HS-5 (cell line): Measurements from ENCODE around the gene HMGXB3.

Experiments
- DNase-seq: peaks from one replicate; pipeline ENCODE4 v3.0.0-alpha.2; 2012; ENCODE audit warnings: low read depth

HMGXB3 gene

DNA sequence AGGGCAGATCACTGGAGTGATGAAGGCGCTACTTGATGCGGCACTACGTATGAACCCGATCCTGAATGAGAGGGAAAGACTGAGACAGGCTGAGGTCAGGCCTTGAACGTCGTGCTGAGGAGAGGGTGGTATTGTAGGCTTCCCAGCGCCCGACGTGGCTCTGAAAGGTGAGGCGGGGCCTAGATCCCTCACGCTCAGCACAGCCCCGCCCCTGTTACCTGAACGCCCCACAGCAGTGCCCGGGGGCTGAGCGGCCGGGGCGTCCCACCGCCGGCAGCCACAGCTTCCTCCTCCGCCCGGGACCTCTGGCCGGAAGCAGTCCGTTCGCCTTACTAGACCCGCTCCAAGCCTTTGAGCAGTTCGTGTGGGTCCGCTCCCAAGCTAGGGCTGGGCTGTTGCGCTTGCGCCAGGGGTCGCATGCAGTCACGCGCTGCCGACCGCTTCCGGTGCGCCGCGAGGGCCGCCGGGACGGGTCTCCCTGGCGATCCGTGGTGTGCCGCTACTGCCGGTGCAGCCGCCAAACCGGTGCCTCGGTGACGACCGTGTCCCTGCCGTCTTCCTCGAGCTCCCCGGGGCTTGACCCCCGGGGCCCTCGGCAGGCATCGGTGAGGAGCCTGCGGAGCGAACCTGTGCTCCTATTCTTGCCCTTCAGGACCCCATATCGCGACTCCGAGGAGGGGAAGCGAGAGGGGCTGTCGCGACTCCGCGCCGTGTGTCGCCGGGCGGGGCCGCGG, at the start of gene HMGXB3, which contains the start of gene TIGD6:
Gene HMGXB3, plus strand, starts transcription at position 484 of the 734 bp plus-strand sequence. CDS start 4,114 bp downstream, outside the sequence.
Gene TIGD6, minus strand, starts transcription at position 399 of the 734 bp plus-strand sequence. CDS start 4,306 bp downstream, outside the sequence.
- peak; percentile 79 for DNase-seq

GRCh38 chr5:149951138-149951749, 49.3 kb upstream of the HMGXB3 start:
- no peak for DNase-seq

GRCh38 chr5:149953436-149954121, 47.0 kb upstream of the HMGXB3 start:
- no peak for DNase-seq

DNA sequence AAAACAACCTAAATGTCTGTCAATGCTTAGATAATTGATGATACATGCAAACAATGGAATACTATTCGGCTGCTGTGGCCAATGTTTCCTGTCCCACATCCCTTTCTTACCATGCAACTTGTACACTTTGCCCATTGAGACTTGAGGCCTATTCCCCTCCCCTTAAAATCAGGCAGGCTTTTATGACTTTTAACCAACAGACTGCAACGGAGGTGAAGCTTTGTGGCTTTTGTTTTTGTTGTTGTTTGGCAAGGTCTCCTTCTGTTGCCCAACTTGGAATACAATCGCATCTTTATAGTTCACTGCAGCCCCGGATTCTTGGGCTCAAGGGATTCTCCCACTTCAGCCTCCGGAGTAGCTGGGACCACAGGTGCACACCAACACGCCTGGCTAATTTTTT, 45.7 kb upstream of the HMGXB3 start:
- no peak for DNase-seq

- DNase-seq, result no peak
These were observed 43.9 kb upstream of the HMGXB3 start for GRCh38 chr5:149956685-149957084.

DNA sequence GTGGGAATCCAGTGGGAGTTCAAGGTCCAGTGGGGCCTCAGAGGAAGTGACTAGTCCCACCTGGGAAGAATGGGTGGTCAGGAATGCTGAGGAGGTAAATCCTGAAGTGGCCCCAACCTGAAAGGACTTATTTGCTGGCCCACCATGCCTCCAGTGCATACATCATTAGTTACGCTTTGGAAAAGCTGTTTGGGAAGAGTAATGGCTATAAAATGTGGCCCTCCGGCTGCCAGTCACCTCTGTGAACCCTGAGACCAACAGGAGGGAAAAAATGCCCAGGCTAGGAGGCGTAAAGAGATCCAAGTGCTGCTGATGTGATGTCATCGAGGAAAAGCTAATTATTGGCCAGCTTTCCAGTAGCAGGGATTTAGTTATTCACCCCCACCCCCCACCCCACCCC, 42.7 kb upstream of the HMGXB3 start:
- no peak for DNase-seq

DNA sequence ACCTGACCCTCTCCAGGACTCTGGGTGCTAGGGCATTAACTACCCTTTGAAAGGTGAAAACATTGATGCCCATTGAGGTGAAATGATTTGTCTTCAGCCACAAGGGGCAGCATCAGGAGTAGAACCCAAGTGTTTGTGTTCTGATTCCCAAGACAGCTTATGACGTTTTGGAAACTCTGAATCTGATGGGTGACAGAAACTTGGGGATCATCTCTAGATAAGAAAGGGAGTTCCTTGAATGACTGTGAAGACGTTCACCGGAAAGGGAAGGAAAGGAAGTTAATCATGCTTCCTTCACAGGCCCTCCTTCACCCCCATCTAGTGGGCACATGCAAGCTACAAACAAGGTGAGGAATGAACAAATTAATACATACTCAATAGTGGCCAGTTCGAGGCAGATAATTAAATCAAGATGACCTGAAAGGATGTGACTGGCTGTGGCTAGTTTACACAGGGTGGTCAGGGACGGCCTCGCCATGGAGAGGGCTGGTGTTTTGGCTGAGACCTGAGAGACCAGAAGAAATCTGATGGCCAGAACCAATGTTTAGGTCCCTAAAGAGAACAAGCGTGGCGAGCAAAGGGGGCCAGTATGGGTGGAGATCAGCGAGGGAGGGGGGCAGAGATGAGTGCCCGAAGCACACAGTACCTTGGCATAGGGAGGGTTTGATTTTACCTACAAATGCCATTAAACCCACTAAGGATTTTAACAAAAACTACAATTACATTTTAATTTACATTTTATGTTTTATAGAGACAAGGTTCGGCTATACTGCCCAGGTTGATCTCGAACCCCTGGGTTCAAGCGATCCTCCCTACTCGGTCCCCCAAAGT, 40.9 kb upstream of the HMGXB3 start:
- peak; percentile 68 for DNase-seq

GRCh38 chr5:149960272-149961185, 40.0 kb upstream of the HMGXB3 start, which contains the start of gene SLC26A2:
TSS of gene SLC26A2 (plus strand) at chr5:149960758. CDS start at chr5:149977653, 16,895 bp downstream.
- peak; percentile 90 for DNase-seq

DNA sequence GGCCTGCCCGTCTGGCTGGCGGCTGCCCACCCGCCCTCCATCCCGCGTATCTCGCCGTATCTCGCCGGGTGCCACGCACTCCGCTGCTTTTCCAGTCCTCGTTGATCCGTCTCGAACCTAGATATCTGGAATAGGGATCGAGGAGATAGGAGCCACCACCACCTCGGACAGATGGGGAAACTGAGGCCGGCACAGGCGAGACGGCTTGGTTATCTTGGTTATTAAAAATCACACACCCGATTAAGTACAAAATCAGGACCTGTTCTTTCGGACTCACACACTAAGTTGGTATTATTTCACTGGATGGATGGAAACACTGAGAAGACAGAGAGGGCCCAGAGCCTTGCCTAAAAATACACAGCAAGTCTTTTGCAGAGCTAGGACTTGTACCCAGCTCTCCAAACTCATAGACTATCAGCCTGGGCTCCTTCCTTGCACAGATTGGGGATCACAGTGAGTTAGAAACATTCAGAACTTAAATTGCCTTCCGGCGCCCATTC, 39.3 kb upstream of the HMGXB3 start:
- DNase-seq, result no peak

DNA sequence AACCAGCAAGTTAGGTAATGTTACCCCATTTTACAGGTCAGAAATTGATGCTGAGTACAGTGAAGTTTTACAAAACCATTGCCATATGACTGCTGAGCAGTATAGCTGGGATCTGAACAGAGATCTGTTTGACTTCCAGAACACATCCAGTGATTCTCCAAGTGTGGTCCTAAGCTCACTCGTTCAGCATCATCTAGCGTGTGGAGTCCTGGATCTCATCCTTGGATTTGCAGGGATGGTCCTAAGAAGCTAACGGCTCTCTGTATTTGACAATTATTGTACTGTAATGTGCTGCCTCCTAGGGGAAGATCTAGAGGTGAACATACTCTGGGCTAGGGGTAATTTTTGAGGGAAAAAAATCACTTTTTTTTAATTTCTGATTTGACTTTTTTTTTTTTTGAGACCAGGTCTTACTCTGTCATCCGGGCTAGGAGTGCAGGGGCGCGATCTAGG, 38.6 kb upstream of the HMGXB3 start:
- no peak for DNase-seq

GRCh38 chr5:149962601-149963300, 37.8 kb upstream of the HMGXB3 start:
- no peak for DNase-seq

GRCh38 chr5:149963729-149964128, 36.8 kb upstream of the HMGXB3 start:
- DNase-seq, result no peak

DNA sequence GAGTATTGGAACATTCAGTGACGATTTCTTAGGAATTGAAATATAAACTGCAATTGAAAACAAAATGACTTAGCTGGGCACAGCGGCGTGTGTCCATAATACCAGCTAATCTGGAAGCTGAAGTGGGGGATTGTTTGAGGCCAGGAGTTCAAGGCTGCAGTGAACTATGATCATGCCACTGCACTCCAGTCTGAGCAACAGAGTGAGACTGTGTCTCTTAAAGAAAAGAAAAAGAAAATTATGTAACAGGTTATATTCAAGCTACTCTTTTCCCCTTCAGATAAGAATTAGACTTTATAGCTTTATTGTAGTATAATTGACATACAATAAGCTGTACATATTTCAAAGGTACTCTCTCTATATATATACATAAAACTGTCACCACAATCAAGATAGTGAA, 33.6 kb upstream of the HMGXB3 start:
- no peak for DNase-seq

- DNase-seq, result no peak
These were observed 31.2 kb upstream of the HMGXB3 start for GRCh38 chr5:149969181-149969930.

GRCh38 chr5:149975409-149975808, 25.1 kb upstream of the HMGXB3 start:
- DNase-seq, result no peak

DNA sequence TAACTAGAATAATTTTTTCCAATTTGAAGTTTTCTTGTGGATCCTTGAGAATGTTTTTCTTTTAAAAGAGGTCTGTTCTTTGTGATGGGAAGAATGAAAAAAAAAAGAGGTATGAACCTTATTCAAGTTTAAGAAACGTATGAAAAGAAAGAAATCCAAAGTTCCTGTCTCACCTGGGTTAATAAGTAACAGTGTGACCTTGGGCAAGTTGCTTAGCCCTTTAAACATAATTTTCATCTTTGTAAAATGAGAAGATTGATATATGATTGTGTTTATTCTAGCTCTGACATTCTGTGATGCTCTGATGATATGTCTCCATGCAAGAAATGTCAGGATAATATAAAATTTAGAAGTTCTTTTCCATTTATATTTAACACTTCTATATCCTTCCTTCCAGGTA, 20.6 kb upstream of the HMGXB3 start:
- no peak for DNase-seq

DNA sequence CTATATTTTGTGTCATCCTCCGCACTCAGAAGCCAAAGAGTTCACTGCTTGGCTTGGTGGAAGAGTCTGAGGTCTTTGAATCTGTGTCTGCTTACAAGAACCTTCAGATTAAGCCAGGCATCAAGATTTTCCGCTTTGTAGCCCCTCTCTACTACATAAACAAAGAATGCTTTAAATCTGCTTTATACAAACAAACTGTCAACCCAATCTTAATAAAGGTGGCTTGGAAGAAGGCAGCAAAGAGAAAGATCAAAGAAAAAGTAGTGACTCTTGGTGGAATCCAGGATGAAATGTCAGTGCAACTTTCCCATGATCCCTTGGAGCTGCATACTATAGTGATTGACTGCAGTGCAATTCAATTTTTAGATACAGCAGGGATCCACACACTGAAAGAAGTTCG, 19.3 kb upstream of the HMGXB3 start:
- DNase-seq, result no peak

GRCh38 chr5:149982505-149982904, 18.0 kb upstream of the HMGXB3 start:
- DNase-seq, result no peak

DNA sequence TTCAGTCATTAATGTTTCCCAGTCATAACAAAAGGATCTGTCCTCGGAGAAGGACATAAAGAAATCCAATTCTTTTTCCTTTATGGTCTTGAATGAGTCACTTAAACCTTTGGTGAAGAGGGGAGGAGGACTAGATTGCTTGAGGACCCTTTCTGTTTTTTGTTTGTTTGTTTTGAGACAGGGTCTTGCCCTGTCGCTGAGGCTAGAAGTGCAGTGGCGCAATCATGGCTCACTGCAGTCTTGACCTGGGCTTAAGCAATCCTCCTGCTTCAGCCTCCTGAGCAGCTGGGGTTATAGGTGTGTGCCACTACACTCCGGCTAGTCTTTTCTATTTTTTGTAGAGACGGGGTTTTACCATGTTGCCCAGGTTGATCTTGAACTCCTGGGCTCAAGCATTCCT, 12.4 kb upstream of the HMGXB3 start:
- DNase-seq, result no peak
